ENCODE data around the gene CCDC60. TPM values are rescaled to one million over a fixed set of nuclear protein-coding genes. Genes with fewer than 3 reads are reported as not detected.

Gene CCDC60
- total RNA-seq, 2 donors from 2014 or later = not detected

DNA sequence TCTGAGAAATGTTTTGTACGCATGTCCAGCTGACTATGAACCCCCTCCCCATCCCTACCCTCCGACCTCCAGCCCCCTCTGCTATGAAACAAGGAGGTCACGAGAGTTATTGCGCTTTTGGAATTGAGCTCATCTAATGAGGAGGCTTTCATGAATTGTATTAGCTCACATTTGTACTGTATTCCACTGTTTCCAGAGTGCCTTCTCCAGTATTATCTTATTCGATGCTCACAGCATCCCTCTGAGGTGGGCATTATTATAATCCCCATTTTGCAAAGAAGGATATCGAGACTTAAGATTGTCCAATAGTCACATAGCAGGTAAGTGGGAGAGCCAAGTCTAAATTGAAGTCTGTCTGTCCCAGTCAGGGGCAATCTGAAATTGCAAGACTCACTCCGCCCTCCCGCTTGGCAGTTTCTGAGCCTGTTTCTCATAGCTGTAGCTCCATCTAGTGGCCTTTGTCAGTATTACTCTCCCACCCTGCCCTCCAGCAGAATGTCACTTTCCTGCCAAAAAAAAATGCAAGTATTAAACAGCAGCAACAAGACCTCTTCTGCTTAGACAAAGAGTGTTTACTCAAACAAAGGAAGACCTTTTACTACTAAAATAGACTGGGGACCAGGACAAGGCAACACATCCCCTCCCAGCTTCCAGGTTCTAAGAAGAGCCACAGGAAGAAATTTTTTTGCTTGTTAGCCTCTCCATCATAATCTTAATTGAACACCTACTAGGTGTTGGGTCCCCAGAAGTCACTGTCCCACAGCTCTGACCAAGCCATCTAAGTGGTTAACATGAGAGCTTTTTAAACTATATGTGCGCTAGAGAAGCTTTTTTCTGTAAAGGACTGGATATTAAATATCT lies 210.5 kb downstream of the CCDC60 start:
- ATAC-seq (replicated peaks) = no peak
- Mint-ChIP-seq H3K4me3 (no peak overlapping the region), H3K36me3 (ENCODE audit: low read depth) (no peaks in the 10 kb centered on the region), H3K27me3 (peaks cover 52% of the 10 kb centered on the region), H3K9me3 (no peaks in the 10 kb centered on the region), H3K4me1 (no peaks in the 10 kb centered on the region), H3K27ac (no peak overlapping the region)

DNA sequence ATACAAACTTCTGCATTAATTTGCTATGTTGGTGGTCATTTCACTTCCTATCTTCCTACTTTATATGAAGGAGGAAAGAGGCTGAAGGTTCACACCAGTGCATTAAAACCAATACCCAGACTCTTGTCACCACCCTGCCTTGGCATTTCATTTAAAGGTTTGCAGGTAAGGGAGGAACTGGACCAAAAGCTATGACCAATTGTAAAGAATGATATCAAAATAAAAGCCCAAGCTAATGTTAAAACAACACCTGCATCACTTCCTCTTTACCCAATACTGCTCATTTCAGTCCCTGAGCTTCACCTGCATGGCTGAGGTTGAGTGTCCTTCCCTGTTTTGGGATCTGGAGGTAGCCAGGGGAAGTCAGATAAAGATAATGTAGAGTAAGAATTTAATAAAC lies 211.8 kb downstream of the CCDC60 start:
- H3K27me3 Mint-ChIP-seq = peaks cover 48% of the 10 kb centered on the region
- no peaks in the 10 kb centered on the region for H3K4me1 Mint-ChIP-seq

DNA sequence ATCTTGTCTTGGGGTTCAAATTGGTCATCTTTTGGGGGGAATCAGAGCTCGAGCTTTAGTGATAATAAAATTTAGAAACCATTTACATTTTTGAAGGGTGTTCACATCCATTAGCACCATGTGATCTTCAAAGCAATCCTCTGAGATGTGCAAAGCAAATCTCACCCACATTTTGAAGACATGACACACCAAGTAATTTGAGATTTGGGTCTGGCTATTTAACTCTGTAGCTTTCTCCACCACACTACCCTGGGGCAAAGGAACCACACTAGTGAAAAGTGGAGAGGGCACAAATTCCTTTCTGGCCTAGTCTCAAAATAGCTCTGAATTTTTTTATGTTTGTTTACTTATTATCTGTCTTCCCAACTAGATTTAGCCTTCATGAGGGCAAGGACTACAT lies 212.5 kb downstream of the CCDC60 start:
- Mint-ChIP-seq H3K27ac (no peak overlapping the region), H3K27me3 (peaks cover 49% of the 10 kb centered on the region), H3K9me3 (no peaks in the 10 kb centered on the region), H3K36me3 (ENCODE audit: low read depth) (no peaks in the 10 kb centered on the region), H3K4me3 (no peak overlapping the region), H3K4me1 (no peaks in the 10 kb centered on the region)
- ATAC-seq (replicated peaks) = no peak

More for the DNA sequence above, 211.8 kb downstream of the CCDC60 start:
- no peaks in the 10 kb centered on the region for H3K36me3 Mint-ChIP-seq (ENCODE audit: low read depth)
- no peak overlapping the region for H3K4me3 Mint-ChIP-seq
- no peaks in the 10 kb centered on the region for H3K9me3 Mint-ChIP-seq
- H3K27ac Mint-ChIP-seq = no peak overlapping the region
- ATAC-seq (replicated peaks) = no peak

DNA sequence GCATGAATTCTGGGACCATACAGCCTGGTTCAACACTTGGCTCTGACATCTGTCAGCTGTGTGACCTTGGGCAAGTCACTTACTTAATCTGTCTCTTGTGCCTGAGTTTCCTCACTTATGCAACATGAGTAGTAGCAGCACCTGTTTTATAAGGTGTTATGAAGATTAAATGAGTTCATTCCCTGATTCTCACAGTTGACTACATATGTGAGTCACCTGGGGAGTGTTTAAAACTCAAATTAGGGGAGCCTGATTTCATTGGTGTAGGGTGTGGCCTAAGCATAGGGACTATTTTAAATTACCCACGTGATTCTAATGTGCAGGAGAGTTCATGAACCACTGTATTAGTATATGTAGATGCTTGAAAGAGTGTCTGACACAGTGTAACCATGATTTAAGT lies 222.3 kb downstream of the CCDC60 start:
- H3K36me3 Mint-ChIP-seq (ENCODE audit: low read depth) = no peaks in the 10 kb centered on the region
- H3K9me3 Mint-ChIP-seq = no peaks in the 10 kb centered on the region
- no peaks in the 10 kb centered on the region for H3K4me1 Mint-ChIP-seq
- no peak for ATAC-seq (replicated peaks)
- no peak overlapping the region for H3K27ac Mint-ChIP-seq
- peaks cover 25% of the 10 kb centered on the region for H3K27me3 Mint-ChIP-seq
- no peak overlapping the region for H3K4me3 Mint-ChIP-seq

DNA sequence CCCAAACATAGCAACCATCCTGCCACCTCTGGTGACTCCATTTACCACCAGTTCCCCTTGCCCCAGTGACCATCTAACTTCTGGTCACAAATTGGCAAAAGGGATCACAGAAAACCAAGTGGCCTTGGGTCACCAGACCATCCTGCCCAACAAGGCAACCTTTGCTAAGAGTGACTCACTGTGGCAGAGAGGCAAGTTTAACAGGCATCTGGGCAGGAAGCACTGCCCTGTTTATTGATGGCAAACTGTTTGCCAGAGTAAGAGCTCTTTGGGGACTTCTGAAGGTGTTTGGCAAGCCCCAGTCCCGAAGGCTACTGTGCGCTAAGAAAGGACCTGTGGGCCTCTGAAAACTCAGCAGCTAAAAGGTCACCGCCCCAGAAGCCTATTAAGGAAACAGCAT lies 230.9 kb downstream of the CCDC60 start:
- no peak overlapping the region for H3K27ac Mint-ChIP-seq
- peaks cover 12% of the 10 kb centered on the region for H3K27me3 Mint-ChIP-seq
- no peaks in the 10 kb centered on the region for H3K9me3 Mint-ChIP-seq
- no peaks in the 10 kb centered on the region for H3K36me3 Mint-ChIP-seq (ENCODE audit: low read depth)
- no peak for ATAC-seq (replicated peaks)
- H3K4me3 Mint-ChIP-seq = no peak overlapping the region
- H3K4me1 Mint-ChIP-seq = no peaks in the 10 kb centered on the region

DNA sequence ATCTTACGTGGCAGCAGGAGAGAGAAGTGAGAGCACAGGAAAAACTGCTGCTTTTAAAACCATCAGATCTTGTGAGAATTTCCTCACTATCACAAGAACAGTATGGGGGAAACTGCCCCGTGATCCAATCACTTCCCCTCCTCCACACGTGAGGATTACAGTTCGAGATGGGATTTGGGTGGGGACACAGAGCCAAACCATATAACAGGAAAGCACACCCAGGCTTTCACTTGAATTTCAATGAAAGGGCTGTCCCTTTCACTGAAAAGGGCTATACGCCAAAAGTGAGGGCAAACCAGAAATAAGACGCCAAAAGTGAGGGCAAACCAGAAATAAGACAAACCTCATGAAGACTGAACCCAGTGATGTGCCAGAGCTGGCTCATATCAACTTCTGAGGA lies 236.2 kb downstream of the CCDC60 start:
- no peak for ATAC-seq (replicated peaks)
- Mint-ChIP-seq H3K27ac (no peak overlapping the region), H3K9me3 (no peaks in the 10 kb centered on the region), H3K4me3 (no peak overlapping the region), H3K27me3 (peaks cover 17% of the 10 kb centered on the region), H3K36me3 (ENCODE audit: low read depth) (no peaks in the 10 kb centered on the region), H3K4me1 (no peaks in the 10 kb centered on the region)

DNA sequence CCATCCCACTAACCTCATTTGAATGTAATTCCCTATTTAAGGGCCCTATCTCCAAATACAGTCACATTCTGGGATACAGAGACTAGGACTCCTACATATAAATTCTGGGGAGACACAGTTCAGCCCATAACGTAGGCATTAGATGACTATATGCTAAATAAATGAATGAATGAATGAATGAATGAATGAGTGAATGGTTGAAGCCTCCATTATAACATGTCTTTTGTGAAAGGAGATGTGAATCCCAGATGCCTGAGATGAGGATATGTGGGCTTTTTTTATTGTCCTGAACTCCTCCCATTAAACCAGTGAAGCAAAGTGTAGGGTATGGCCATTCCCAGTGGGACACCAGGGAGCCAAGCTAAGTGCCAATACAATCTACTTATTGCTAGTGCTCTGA lies 238.6 kb downstream of the CCDC60 start:
- Mint-ChIP-seq H3K36me3 (ENCODE audit: low read depth) (no peaks in the 10 kb centered on the region), H3K9me3 (no peaks in the 10 kb centered on the region), H3K4me3 (no peak overlapping the region), H3K4me1 (no peaks in the 10 kb centered on the region), H3K27ac (no peak overlapping the region), H3K27me3 (peaks cover 29% of the 10 kb centered on the region)
- ATAC-seq (replicated peaks) = no peak

DNA sequence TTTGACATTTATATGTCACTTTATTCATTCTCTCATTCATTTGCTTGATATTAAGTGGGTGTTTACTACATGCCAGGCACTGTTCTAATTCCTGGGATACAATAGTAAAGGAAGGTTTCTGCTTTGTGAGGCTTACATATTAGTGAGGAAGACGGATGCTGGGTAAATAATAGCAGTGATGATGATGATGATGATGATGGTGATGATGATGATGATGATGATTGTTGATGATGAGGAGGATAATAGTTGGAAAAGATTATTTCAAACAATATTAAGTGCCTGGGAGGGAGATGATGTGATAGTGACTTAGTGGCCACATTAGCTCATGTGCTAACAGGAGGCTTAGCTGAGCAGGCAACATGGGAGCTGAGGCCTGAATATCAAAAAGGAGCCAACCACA lies 239.7 kb downstream of the CCDC60 start:
- H3K4me1 Mint-ChIP-seq = no peaks in the 10 kb centered on the region
- H3K36me3 Mint-ChIP-seq (ENCODE audit: low read depth) = no peaks in the 10 kb centered on the region
- peaks cover 33% of the 10 kb centered on the region for H3K27me3 Mint-ChIP-seq
- ATAC-seq (replicated peaks) = no peak
- no peaks in the 10 kb centered on the region for H3K9me3 Mint-ChIP-seq
- H3K4me3 Mint-ChIP-seq = no peak overlapping the region
- H3K27ac Mint-ChIP-seq = no peak overlapping the region

DNA sequence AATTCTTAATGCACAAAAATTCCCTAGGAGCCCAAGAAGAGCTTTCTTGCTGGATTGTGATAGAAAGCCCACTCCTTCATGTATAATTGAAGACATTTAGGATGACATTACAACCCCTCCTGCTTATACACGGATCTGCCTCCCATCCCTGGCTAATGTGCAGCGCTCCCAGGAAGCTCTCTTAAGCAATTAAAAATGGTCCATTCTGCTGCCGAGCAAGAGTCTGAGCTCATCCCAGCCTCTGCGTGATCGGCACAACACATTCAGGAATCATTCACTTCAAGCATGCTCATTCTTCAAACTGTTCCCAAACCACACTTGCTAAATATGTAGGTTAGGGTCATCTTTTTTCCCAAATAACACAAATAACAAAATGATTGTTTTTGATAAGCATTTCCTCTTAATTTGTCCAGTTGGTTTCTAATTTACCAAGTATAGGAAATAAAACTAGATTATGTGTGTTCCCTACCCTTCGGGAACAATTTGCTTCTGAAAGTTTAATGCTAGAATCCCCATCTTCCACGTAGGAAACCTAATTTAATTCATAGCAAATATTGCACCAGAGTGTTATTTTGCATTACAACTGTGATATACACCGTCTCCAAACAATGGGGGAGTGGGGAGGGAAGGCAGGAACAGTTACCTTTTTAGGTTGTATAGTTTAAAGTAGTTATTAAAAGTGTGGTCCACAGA lies 241.7 kb downstream of the CCDC60 start:
- ATAC-seq (replicated peaks) = no peak
- peaks cover 29% of the 10 kb centered on the region for H3K27me3 Mint-ChIP-seq
- no peak overlapping the region for H3K27ac Mint-ChIP-seq
- H3K36me3 Mint-ChIP-seq (ENCODE audit: low read depth) = no peaks in the 10 kb centered on the region
- no peak overlapping the region for H3K4me3 Mint-ChIP-seq
- H3K4me1 Mint-ChIP-seq = no peaks in the 10 kb centered on the region
- H3K9me3 Mint-ChIP-seq = no peaks in the 10 kb centered on the region

DNA sequence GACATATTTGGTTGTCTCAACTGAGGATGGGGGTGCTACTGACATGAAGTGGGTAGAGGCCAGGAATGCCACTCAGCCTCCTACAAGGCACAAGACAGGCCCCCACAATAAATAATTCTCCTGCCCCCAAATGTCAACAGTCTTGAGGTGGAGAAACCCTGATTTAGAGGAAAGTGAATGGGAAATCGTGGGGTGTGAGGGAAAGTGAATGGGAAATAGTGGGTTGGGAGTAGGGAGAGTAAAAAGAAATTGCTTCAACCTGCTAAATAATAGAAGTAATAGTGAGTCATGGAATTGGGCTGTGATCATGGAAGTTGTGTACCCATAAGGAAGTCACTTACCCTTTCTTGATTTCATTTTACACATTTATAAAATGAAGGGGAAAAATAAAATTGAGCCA lies 242.4 kb downstream of the CCDC60 start:
- ATAC-seq (replicated peaks) = no peak
- no peaks in the 10 kb centered on the region for H3K36me3 Mint-ChIP-seq (ENCODE audit: low read depth)
- no peaks in the 10 kb centered on the region for H3K9me3 Mint-ChIP-seq
- H3K27me3 Mint-ChIP-seq = peaks cover 29% of the 10 kb centered on the region
- H3K4me3 Mint-ChIP-seq = no peak overlapping the region
- no peak overlapping the region for H3K27ac Mint-ChIP-seq
- H3K4me1 Mint-ChIP-seq = no peaks in the 10 kb centered on the region

DNA sequence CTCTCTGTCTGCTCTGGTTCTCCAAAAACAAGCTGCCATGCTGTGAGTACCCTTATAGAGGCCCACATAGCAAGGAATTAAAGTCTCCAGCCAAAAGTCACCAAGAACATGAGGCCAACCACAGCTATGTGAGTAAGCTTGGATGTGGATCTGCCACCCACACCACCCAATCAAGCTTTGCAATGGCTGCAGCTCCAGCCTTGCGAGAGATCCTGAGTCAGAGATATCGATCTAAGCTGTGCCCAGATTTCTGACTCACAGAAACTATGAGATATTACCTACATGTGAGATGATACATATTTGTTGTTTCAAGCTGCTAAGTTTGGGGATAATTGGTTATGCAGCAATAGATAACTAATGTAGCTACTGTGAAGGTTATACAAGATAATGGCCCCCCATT lies 243.6 kb downstream of the CCDC60 start:
- ATAC-seq (replicated peaks) = peak; percentile 91
- H3K27me3 Mint-ChIP-seq = peaks cover 33% of the 10 kb centered on the region

DNA sequence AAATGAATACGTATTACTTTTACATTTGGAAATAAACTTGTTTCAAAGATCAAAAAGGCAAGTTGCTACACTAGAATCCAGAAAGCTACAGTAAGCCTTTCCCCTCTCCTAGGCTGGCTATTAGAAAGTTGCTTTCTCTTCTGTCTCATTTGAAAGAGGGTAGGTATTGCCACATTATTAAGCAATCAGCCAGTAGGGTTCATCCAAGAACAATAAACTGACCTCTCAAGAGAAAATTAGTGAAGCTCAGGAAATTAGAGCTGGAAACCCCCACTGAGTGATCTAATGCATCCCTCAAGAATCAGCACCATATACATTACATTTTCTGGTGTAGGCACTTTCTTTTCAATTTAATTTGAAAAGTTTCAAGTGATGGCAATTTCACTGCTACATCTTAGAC lies 254.6 kb downstream of the CCDC60 start:
- peaks cover 29% of the 10 kb centered on the region for H3K27me3 Mint-ChIP-seq
- ATAC-seq (replicated peaks) = no peak
- no peaks in the 10 kb centered on the region for H3K4me1 Mint-ChIP-seq
- no peak overlapping the region for H3K27ac Mint-ChIP-seq
- no peaks in the 10 kb centered on the region for H3K9me3 Mint-ChIP-seq
- H3K36me3 Mint-ChIP-seq (ENCODE audit: low read depth) = no peaks in the 10 kb centered on the region
- no peak overlapping the region for H3K4me3 Mint-ChIP-seq

More for the DNA sequence above, 243.6 kb downstream of the CCDC60 start:
- H3K36me3 Mint-ChIP-seq (ENCODE audit: low read depth) = no peaks in the 10 kb centered on the region
- no peak overlapping the region for H3K4me3 Mint-ChIP-seq
- no peaks in the 10 kb centered on the region for H3K9me3 Mint-ChIP-seq
- H3K27ac Mint-ChIP-seq = no peak overlapping the region
- no peaks in the 10 kb centered on the region for H3K4me1 Mint-ChIP-seq

DNA sequence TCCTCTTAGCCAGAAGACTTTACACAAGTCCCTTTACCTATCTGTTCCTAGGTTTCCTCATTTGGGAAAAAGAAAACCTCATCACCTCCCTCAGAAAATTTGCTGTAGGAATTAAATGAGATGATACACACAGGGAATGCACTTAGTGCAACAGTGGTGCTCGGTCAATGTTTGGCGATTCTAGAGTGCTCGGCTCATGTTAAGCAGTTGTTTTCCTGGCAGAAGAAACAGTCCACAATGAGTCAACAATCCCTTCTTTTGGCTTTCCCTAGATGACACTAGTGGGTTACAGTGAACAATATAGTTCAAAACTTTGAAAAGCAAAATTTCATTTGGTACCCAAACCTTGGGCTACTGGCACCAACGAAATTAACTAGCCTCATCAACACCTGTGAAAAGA lies 255.1 kb downstream of the CCDC60 start:
- Mint-ChIP-seq H3K4me1 (no peaks in the 10 kb centered on the region), H3K9me3 (no peaks in the 10 kb centered on the region), H3K4me3 (no peak overlapping the region), H3K27ac (no peak overlapping the region), H3K36me3 (ENCODE audit: low read depth) (no peaks in the 10 kb centered on the region), H3K27me3 (peaks cover 34% of the 10 kb centered on the region)
- ATAC-seq (replicated peaks) = no peak
